ENCODE measurements around the gene ZNF444.
"Not testable (repeated sequence)": the region's sequence is repeated elsewhere in the genome, so short reads cannot be mapped to it uniquely, and the experiment has no call there.

The ZNF444 gene

GRCh38 chr19:56140583-56141416 lies at the start of gene ZNF444:
ZNF444 (plus strand) TSS chr19:56141287; CDS start chr19:56146912, 5,625 bp downstream.
- peak; percentile 99 for DNase-seq

GRCh38 chr19:56091751-56092546 lies 49.1 kb upstream of the ZNF444 start:
- DNase-seq: no peak

- no peak for DNase-seq
Observed at GRCh38 chr19:56092685-56093631, 48.1 kb upstream of the ZNF444 start.

- DNase-seq: no peak
Observed at GRCh38 chr19:56094449-56094848, 46.6 kb upstream of the ZNF444 start.

GRCh38 chr19:56096665-56097064 lies 44.4 kb upstream of the ZNF444 start:
- no peak for DNase-seq

- DNase-seq: no peak
Observed at GRCh38 chr19:56097306-56097705, 43.8 kb upstream of the ZNF444 start.

GRCh38 chr19:56097776-56098175 lies 43.3 kb upstream of the ZNF444 start:
- no peak for DNase-seq

GRCh38 chr19:56098237-56098636 lies 42.9 kb upstream of the ZNF444 start:
- DNase-seq: not testable (repeated sequence)

GRCh38 chr19:56098731-56099568 lies 42.1 kb upstream of the ZNF444 start:
- DNase-seq: no peak

GRCh38 chr19:56099638-56100539 lies 41.2 kb upstream of the ZNF444 start:
- no peak for DNase-seq

GRCh38 chr19:56101095-56101494 lies 40.0 kb upstream of the ZNF444 start:
- no peak for DNase-seq

- DNase-seq: no peak
Observed at GRCh38 chr19:56101746-56102535, 39.1 kb upstream of the ZNF444 start.

- no peak for DNase-seq
Observed at GRCh38 chr19:56103027-56103614, 38.0 kb upstream of the ZNF444 start.

- no peak for DNase-seq
Observed at GRCh38 chr19:56104423-56104822, 36.7 kb upstream of the ZNF444 start.

GRCh38 chr19:56105090-56105701 lies 35.9 kb upstream of the ZNF444 start:
- DNase-seq: peak; percentile 31

GRCh38 chr19:56105831-56106396 lies 35.2 kb upstream of the ZNF444 start:
- DNase-seq: not testable (repeated sequence)

- DNase-seq: no peak
Observed at GRCh38 chr19:56106397-56106849, 34.7 kb upstream of the ZNF444 start.

- DNase-seq: no peak
Observed at GRCh38 chr19:56106993-56107392, 34.1 kb upstream of the ZNF444 start.

All from activated CD4-positive, alpha-beta T cell treated with anti-CD3 and anti-CD28 coated beads, Interleukin-2, amount 50 U/mL, for 16 hours (primary cell).